Fibroblast of pulmonary artery (primary cell): ENCODE data around the gene GNG12.

ENCODE experiments used
- DNase-seq: peaks from one replicate; pipeline ENCODE4 v3.0.0-alpha.2; 2010; ENCODE audit warnings: low read depth
- H3K4me3 ChIP-seq: replicated peaks from 2 replicates; pipeline ENCODE4 v1.5.1; 2011; ENCODE audit warnings: low read depth, mild to moderate bottlenecking, control low read depth, low read length, moderate library complexity
- TF ChIP-seq, protein P1 (sequence below): IDR thresholded peaks from 2 replicates; pipeline ENCODE4 v1.5.1; 2011; ENCODE audit warnings: mild to moderate bottlenecking, control low read depth, low read length, inconsistent platforms; ENCODE audit errors: missing control alignments

GNG12 gene

DNA sequence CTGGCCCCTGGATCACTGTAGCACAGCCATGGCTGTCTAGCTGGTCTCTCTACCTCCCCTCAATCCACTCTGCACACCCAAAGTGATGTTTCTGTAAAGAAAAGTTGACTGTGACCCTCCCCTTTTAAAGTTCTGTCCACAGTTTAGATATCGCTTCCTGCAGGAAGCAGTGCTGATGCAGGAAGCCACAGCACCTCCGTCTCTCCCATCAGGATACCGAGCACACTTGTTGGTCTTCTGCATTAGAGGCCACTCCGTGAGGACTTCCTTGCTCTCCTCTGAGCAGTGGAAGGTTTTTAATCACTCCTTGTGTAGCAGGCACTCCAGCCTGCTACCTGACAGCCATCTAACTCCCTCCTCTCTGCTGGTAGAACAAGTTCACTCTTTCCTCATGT is 78.7 kb downstream of the GNG12 start:
- no peak overlapping the region for H3K4me3 ChIP-seq
- TF ChIP-seq, protein P1, sequence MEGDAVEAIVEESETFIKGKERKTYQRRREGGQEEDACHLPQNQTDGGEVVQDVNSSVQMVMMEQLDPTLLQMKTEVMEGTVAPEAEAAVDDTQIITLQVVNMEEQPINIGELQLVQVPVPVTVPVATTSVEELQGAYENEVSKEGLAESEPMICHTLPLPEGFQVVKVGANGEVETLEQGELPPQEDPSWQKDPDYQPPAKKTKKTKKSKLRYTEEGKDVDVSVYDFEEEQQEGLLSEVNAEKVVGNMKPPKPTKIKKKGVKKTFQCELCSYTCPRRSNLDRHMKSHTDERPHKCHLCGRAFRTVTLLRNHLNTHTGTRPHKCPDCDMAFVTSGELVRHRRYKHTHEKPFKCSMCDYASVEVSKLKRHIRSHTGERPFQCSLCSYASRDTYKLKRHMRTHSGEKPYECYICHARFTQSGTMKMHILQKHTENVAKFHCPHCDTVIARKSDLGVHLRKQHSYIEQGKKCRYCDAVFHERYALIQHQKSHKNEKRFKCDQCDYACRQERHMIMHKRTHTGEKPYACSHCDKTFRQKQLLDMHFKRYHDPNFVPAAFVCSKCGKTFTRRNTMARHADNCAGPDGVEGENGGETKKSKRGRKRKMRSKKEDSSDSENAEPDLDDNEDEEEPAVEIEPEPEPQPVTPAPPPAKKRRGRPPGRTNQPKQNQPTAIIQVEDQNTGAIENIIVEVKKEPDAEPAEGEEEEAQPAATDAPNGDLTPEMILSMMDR = no peak
- DNase-seq = no peak

DNA sequence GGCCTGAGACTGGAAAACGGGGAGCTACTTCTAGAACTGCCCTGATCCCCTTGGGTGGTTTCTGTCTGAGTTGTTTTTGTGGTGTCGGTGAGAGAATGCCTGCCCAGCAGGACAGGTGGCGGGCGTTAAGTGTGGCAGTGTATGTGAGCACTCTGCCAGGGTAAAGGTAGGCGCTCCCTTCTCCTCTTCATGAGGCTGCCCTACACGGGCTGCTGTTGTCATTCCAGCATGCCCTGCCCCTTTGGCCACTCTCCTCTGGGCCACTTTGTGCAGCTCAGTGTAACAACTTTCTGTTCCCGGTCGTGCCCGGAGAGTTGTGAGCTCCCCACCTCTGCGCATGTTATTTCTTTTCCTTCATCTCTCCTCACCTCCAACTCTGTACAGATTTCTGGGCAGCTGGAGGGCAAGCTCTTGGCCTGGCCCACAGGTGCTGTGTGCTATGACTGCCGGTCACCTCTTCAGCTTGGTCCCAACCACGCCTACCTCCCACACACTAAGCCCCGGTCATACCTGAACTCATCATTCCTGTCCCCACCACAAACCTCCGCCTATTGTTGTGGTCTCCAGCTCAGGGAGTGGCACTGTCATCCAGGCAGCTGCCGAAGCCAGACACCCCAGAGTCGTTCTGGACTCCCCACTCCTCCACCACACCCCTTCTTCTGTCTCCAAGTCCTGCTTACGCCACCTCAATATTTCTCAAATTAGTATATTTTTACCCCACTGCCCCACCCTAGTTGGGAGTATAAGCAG is 79.3 kb downstream of the GNG12 start:
- TF ChIP-seq, protein P1 = no peak
- no peak overlapping the region for H3K4me3 ChIP-seq
- no peak for DNase-seq

DNA sequence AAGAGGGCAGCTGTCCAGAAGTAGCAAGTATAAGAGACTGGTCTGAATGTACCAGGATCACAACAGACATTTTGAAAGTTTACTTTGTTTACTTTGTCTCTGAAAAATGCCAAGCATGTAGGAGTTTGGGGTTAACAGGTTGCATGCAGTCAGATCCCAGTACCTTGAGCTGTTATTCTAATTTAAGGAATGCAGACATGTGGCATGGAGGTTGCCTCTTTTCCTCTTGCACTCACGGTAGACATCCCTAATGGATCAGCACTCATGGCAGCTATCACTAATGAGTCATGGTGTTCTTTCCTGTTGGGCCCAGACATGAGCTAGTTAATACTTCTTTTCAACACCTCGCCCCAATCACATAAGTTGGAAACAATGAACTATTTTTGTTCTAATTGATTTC is 81.0 kb downstream of the GNG12 start:
- H3K4me3 ChIP-seq = no peak overlapping the region
- DNase-seq = peak; percentile 42
- TF ChIP-seq, protein P1 = no peak

DNA sequence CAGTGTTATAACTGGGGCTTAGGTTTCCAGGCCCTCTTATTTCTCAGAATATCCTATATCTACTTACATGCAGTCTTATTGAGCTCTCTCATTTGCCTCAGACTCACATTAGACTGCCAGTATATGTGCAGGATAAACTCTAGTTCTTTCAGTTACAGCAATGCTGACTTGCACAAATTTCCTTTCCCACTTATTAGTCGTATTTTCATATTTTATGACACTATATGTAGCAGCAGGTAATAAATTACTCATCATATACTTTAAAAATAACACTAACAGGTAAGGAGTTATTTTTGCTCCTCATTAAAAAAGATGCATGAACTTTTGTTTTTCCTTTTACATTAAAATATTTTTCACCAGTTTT is 82.6 kb downstream of the GNG12 start:
- H3K4me3 ChIP-seq = no peak overlapping the region
- TF ChIP-seq, protein P1 = no peak

DNA sequence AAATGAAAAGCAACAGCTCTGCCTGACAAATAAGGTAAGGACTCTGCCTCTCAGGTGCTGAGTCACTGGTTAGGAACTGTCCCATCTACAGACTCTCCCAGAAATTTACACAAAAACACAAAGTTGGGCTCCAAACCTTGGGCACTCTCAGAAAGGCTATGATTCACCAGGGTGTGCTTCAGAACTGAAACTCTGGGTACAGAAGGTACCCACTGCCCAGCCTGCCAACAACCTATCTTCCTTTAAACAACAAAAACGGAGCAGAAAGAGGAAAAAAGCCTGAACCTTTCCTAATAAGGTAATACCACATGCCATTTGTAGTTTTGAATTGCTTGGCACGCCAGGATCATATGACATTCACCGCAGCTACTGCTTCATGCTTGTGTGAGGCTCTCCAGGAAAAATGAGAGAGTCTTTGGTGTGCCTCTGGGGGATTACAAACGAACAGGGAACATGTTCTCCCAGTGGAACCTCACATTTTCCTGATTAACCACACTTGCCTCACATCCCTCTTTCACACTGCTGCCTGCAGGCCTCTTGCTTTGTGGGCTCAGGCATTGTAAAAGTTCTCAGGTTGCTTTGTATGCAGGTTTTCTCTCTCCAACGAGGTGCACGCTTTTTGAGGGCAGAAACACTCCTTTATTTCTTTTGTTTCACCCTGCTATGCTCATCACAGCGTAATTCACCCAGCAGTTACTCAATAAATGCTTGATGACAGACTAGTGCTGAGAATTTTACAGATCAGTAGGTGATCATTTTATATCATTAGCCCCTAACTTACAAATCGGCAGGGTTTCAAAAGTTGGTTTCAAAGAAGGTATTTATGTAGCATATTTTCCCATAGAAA is 83.2 kb downstream of the GNG12 start:
- H3K4me3 ChIP-seq = no peak overlapping the region
- peak; percentile 87 for DNase-seq
- TF ChIP-seq, protein P1 = no peak

More for the DNA sequence above, 82.6 kb downstream of the GNG12 start:
- DNase-seq = no peak

DNA sequence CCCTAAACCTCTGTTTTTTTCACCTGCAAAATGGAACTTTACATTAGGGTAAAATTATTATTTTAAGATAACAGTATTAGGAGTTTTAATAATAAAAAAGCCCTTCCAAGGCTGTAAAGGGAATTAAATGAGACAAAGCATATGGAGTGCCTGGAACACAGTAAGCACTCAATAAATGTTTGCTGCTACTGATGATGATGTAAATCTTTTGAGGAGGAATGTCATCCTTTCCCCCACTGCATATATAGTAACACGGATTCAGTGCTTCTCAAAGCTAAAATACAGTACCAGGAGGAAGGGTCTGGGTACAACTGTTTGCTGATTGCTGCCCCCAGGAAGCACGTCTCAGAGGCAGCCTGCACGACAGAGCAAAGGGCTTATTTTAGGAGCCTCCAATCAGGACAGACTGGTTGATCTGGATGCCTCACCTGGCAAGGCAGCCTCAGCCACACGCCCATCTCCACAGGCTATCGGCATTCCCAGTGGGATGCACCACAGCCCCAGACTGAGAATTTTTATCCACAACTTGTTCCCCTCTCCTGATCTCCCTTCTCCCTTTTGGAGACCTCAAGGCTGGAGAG is 83.9 kb downstream of the GNG12 start:
- DNase-seq = no peak
- no peak overlapping the region for H3K4me3 ChIP-seq
- TF ChIP-seq, protein P1 = no peak
